GM18951 (cell line): ENCODE measurements around the gene VPS39.

Source experiments
- POLR2A ChIP-seq: IDR thresholded peaks from 4 replicates; pipeline ENCODE4 v1.6.1; 2011; ENCODE audit warnings: mild to moderate bottlenecking; ENCODE audit not compliant: insufficient read length, insufficient read depth; ENCODE audit errors: extremely low read depth
- in situ Hi-C: fragments of 300-500 bp; cut with MboI; formaldehyde crosslinking; loops from one replicate; pipeline ENCODE4 v1.12.0; 2022; ENCODE audit warnings: low sequenced_read_pairs, mixed read lengths, inconsistent platforms; ENCODE audit not compliant: unreplicated experiment

VPS39 gene

DNA sequence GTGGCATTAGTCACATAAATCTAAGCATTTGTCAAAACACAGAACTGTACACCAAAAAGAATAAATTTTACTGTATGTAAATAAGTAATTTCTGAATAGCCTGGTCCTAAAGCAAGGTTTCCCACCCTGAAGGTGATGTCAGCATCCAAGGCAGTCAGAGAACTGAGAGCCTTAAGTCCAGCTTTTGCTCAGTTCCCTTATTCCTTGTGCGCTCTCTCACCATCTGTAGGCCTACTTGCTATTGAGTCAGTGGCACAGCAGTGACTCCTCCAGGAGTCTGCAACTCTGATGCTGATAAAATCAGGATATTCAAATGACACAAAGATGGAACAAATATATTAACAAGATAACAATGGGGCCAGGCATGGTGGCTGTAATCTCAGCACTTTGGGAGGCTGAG lies 22.3 kb downstream of the VPS39 start:
- in situ Hi-C loops: no loop called here

GRCh38 chr15:42184736-42185135 lies 23.4 kb downstream of the VPS39 start:
- in situ Hi-C loops: no loop called here
- no peak for TF ChIP-seq POLR2A

More for the DNA sequence above, 22.3 kb downstream of the VPS39 start:
- TF ChIP-seq POLR2A: no peak

DNA sequence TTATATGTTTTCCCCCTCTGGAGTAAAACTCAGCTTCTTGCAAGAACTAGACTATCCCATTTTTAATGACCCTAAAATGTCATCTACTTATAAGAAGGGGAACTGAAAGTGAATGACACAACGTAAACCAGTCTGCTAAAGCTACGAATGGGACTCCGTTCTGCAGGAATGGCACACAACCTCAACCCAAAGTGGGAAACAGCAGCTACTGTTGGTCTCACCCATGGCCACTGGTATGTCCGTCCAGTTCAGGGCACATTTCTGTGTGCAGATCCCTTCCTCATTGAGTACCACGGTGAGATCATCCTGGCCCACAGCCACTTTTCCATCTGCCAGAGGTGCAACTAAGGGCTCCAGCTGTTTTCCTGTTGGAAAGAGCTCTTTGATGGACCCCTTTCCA lies 23.8 kb downstream of the VPS39 start:
- TF ChIP-seq POLR2A: no peak
- in situ Hi-C loops: no loop called here

DNA sequence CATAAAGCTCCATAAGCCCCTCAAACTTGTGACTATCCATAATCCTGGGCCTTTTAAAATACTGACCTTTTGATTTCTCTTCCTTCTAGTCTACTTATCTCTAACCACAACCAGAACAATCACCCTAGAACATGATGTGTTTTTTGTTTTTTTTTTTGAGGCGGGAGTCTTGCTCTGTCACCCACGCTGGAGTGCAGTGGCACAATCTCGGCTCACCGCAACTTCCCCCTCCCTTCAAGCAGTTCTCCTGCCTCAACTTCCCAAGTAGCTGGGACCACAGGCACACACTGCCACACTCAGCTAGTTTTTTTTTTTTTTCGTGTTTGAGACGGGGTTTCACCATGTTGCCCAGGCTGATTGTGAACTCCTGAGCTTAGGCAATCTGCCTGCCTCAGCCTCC lies 25.1 kb downstream of the VPS39 start:
- TF ChIP-seq POLR2A: no peak
- in situ Hi-C loops: no loop called here

- in situ Hi-C loops: no loop called here
- TF ChIP-seq POLR2A: no peak
Observed at GRCh38 chr15:42182328-42182886, 25.7 kb downstream of the VPS39 start.

GRCh38 chr15:42178056-42178455 lies 30.0 kb downstream of the VPS39 start:
- in situ Hi-C loops: no loop called here
- TF ChIP-seq POLR2A: no peak

DNA sequence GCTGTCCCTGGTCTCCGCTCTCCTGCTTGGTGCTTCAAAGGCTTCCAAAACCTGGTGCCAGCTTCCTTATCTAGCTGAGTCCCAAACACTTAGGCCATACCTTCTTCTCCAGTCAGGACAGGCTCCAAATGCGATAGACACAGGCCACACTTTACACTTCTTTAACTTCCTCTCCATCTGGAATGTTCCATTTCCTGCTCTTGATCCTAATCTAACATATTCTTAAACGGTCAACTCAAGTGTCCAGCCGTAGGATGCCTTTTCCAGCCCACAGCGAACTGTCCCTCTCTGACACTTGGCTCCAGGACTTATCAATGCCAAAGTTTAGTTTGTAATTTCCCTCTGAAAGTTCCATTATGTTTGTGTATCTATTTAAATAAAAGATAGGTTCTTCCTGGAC lies 32.4 kb downstream of the VPS39 start:
- in situ Hi-C loops: no loop called here
- no peak for TF ChIP-seq POLR2A

DNA sequence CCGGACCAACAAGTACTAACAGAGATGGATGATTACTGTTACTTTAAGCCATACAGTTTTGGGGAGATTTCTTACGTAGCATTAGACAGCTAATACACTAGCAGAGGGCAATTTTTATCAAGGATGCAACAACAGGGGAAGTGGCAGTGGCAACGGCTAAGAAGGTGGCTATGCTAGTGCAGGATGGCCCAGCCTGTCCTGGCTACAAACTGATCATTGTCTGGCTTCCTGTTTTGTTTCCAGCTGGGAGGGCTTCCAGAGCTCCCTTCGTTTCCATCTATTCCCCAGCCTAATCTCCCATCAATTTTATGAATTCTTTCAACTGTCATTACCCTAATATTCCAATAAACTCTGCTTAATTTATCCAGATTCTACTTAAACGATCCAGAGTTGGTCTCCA lies 35.6 kb downstream of the VPS39 start:
- in situ Hi-C loops: no loop called here
- TF ChIP-seq POLR2A: no peak

GRCh38 chr15:42171795-42172194 lies 36.3 kb downstream of the VPS39 start:
- TF ChIP-seq POLR2A: no peak
- in situ Hi-C loops: no loop called here

DNA sequence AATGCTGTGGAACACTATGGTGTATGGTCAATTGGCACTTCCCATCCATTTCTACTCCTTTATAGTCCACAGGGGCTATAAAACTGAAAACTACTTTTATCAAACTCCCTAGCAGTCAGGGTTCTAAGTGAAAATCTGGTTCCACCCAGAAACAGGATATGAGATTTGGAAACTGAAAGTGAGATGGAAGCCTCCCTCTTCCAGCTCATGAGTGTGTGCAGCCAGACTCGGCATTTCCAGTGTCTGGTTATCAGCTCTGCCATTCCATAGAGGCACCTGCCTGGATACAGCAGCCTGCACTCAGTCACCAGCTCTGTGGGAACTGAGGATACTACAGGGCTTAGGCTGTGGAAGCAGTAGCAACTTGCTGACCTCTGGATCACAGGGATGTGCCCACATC lies 37.0 kb downstream of the VPS39 start:
- no peak for TF ChIP-seq POLR2A
- in situ Hi-C loops: no loop called here

- TF ChIP-seq POLR2A: no peak
- in situ Hi-C loops: no loop called here
Observed at GRCh38 chr15:42166225-42166940, 41.7 kb downstream of the VPS39 start.

DNA sequence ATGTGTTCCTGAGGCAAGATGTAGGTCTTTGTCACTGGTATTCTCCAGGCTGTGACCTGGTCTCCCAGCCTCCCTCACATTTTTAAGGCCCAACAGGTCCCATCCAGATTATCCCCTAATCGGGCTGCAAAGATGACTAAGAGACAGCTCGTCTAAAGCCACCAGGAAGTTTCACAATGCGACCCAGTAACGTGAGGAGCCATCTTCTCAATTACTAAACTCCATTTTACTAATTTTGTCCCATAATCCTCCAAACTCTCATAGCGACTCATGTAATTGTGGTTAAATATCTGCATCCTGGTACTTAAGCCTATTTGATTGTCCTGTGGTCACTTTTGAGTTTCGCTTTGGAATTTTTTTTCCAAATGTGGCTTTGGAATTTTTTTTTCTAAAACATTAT lies 43.0 kb downstream of the VPS39 start:
- no peak for TF ChIP-seq POLR2A
- in situ Hi-C loops: no loop called here

- TF ChIP-seq POLR2A: no peak
- in situ Hi-C loops: no loop called here
Observed at GRCh38 chr15:42163947-42164550, 44.1 kb downstream of the VPS39 start.

DNA sequence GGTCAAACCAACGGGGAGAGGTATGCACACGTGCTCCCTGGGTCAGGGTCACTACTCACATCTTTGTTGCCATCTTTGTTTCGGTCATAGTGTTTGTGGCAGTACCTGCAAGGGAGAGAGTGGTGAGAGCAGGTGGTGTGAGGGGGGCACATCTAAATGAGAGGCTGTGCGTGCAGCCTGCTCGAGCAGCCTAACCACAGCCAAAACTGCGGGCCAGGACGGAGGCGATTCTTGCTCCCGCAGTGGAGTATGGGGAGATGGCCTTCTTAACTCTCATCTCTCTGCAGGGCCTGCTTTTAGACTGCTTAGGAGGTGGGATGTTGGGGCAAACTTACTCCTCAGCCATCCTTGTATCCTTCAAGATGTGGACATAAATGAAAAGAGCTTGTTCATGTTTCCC lies 44.8 kb downstream of the VPS39 start:
- no peak for TF ChIP-seq POLR2A
- in situ Hi-C loops: no loop called here

- in situ Hi-C loops: no loop called here
- TF ChIP-seq POLR2A: no peak
Observed at GRCh38 chr15:42160136-42160535, 48.0 kb downstream of the VPS39 start.
